Nephron (organoid): Measurements from ENCODE around the gene MAN2A2.

Experiments
- H3K27ac Mint-ChIP-seq, 3 experiments: 2 replicates each; pipeline ENCODE4 v1.8.0; 2020; ENCODE audit warnings: mixed read lengths in 3 of 3, mild to moderate bottlenecking in 2 of 3, moderate library complexity in 1 of 3
- H3K27me3 Mint-ChIP-seq: 2 replicates; pipeline ENCODE4 v1.8.0; 2021; ENCODE audit warnings: low read depth, mild to moderate bottlenecking, moderate library complexity, mixed read lengths
- H3K36me3 Mint-ChIP-seq: 2 replicates; pipeline ENCODE4 v1.8.0; 2020; ENCODE audit warnings: low read depth, mixed read lengths
- H3K4me1 Mint-ChIP-seq: 2 replicates; pipeline ENCODE4 v1.8.0; 2020; ENCODE audit warnings: mixed read lengths
- H3K4me3 Mint-ChIP-seq, 3 experiments: 2 replicates each; pipeline ENCODE4 v1.8.0; 2020; ENCODE audit warnings: mild to moderate bottlenecking in 3 of 3, mixed read lengths in 3 of 3, moderate library complexity in 2 of 3
- H3K9me3 Mint-ChIP-seq: 2 replicates; pipeline ENCODE4 v1.8.0; 2020; ENCODE audit warnings: mixed read lengths
- TF ChIP-seq, protein P1 (sequence below), 3 experiments: fragments of 200-600 bp; sonication (generic); IDR thresholded peaks; one replicate each; pipeline ENCODE4 v1.5.0; 2021; ENCODE audit warnings: antibody characterized with exemption in 3 of 3; ENCODE audit not compliant: unreplicated experiment in 3 of 3

The MAN2A2 gene

DNA sequence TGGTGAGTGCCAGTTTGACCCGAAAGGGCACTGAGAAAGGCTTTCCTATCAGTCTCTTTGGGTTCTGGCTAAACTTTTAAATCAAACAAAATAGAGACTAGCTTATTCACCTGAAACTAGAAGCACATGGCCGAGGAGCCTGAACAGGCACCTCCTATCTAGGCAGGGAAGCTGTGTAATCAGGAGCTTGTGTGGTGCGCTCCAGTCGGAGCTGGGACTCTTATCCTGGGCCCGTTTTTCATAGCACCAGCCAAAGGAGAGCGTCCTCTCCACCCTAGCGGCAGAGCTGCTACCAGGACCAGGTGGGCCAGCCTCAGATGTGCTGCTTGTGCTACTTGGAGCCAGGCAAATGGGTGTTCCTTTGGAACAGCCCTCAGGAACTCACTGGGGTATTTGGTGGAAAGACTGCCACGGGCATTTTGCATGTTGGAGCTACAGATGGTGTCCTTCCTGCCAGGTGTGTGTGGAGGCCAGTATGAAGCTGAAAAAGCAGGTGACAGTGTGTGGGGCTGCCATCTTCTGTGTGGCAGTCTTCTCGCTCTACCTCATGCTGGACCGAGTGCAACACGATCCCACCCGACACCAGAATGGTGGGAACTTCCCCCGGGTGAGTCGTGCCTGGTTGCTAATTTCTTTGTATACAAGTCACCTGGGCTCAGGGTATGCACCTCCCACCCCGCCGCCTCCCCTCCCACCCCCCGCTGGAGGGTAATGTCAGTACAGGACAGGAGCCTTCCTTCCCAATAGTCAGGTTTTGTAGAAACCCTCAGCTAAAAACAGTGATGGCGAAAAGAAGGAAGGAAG is 833 bp downstream of the MAN2A2 start:
- H3K9me3 Mint-ChIP-seq: no peaks in the 10 kb centered on the region

DNA sequence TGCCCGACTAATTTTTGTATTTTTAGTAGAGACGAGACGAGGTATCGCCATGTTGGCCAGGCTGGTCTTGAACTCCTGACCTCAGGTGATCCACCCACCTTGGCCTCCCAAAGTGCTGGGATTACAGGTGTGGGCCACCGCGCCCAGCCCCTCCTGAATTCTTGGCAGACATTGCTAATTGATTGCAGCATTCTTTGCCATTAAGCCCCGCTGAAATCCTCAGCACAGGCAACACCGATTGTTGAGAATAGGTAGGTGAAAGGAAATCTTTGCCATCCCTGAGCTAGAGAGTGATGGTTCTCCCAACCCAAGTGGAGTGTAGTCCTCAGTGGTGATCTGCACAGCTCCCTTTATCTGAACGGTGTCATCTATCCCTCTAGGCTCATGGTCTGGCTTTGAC is 1.6 kb downstream of the MAN2A2 start:
- H3K27me3 Mint-ChIP-seq: no peaks in the 10 kb centered on the region
- peak overlapping the region; percentile 23 to 60 (median 40) for H3K4me3 Mint-ChIP-seq
- peaks cover 13% of the 10 kb centered on the region for H3K4me1 Mint-ChIP-seq
- TF ChIP-seq, protein P1, sequence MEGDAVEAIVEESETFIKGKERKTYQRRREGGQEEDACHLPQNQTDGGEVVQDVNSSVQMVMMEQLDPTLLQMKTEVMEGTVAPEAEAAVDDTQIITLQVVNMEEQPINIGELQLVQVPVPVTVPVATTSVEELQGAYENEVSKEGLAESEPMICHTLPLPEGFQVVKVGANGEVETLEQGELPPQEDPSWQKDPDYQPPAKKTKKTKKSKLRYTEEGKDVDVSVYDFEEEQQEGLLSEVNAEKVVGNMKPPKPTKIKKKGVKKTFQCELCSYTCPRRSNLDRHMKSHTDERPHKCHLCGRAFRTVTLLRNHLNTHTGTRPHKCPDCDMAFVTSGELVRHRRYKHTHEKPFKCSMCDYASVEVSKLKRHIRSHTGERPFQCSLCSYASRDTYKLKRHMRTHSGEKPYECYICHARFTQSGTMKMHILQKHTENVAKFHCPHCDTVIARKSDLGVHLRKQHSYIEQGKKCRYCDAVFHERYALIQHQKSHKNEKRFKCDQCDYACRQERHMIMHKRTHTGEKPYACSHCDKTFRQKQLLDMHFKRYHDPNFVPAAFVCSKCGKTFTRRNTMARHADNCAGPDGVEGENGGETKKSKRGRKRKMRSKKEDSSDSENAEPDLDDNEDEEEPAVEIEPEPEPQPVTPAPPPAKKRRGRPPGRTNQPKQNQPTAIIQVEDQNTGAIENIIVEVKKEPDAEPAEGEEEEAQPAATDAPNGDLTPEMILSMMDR (IDR thresholded peaks at IDR 0.05; ENCODE audit: unreplicated experiment in 3 of 3): no peak
- H3K36me3 Mint-ChIP-seq: peaks cover 28% of the 10 kb centered on the region
- no peaks in the 10 kb centered on the region for H3K9me3 Mint-ChIP-seq
- no peak overlapping the region for H3K27ac Mint-ChIP-seq

More for the DNA sequence above, 833 bp downstream of the MAN2A2 start:
- H3K36me3 Mint-ChIP-seq: peaks cover 27% of the 10 kb centered on the region
- TF ChIP-seq, protein P1 (IDR thresholded peaks at IDR 0.05; ENCODE audit: unreplicated experiment in 3 of 3): no peak
- H3K4me1 Mint-ChIP-seq: peaks cover 13% of the 10 kb centered on the region
- H3K4me3 Mint-ChIP-seq: peak overlapping the region; percentile 85 to 87 (median 87)
- no peaks in the 10 kb centered on the region for H3K27me3 Mint-ChIP-seq
- peak overlapping the region; percentile 40 to 79 (median 71) for H3K27ac Mint-ChIP-seq

DNA sequence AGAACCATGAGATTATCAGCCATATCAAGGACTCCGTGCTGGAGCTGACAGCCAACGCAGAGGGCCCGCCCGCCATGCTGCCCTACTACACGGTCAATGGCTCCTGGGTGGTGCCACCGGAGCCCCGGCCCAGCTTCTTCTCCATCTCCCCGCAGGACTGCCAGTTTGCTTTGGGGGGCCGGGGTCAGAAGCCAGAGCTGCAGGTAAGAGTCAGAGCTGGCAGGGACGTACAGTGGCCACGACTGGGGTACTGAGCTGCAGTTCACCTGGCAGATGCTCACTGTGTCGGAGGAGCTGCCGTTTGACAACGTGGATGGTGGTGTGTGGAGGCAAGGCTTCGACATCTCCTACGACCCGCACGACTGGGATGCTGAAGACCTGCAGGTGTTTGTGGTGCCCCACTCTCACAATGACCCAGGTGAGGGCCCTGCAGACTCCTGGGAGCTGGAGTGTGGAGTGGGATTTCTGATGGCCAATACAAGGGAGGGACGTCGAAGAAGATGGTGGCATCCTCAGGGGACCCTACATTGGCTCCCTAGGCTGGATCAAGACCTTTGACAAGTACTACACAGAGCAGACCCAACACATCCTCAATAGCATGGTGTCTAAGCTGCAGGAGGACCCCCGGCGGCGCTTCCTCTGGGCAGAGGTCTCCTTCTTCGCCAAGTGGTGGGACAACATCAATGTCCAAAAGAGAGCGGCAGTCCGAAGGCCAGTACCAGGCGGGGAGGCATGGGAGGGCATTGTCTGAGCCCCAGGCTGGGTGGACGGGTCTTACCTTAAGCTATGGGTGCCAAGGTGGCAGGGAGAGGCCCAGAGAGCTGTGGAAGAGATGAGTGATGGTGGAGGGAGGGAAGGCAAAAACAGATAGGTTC is 2.4 kb downstream of the MAN2A2 start:
- Mint-ChIP-seq H3K36me3 (peaks cover 28% of the 10 kb centered on the region), H3K27me3 (no peaks in the 10 kb centered on the region), H3K4me3 (peak overlapping the region; percentile 54 to 60 (median 55)), H3K27ac (no peak overlapping the region), H3K9me3 (no peaks in the 10 kb centered on the region), H3K4me1 (peaks cover 13% of the 10 kb centered on the region)
- TF ChIP-seq, protein P1 (IDR thresholded peaks at IDR 0.05; ENCODE audit: unreplicated experiment in 3 of 3): no peak

DNA sequence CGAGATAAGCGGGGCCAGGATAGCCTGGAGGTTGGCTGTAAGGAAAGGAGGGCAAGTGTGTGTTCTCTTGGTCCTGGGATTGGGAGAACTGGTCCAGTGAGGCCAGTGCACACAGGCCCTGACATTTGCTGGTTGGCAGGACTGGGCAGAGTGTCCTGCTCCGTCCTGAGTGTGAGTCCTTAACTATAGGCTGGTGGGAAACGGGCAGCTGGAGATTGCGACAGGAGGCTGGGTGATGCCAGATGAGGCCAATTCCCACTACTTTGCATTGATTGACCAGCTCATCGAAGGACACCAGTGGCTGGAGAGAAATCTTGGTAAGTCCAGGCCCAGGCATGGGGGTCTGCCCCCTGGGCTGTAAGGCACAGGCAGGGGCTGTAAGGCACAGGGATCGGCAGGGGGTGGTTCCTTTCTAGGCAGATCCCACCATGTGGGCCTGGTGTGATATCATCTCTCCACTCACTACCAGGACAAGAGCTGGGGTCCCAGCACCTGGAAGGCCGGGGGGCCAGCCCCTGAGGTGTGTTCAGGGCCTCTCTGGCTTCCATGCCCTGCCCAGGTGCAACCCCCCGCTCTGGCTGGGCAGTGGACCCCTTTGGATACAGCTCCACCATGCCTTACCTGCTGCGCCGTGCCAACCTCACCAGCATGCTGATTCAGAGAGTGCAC is 3.2 kb downstream of the MAN2A2 start:
- H3K4me3 Mint-ChIP-seq: peak overlapping the region in 1 of 3 experiments; percentile 54
- TF ChIP-seq, protein P1 (IDR thresholded peaks at IDR 0.05; ENCODE audit: unreplicated experiment in 3 of 3): no peak
- no peak overlapping the region for H3K27ac Mint-ChIP-seq
- H3K9me3 Mint-ChIP-seq: no peaks in the 10 kb centered on the region
- peaks cover 9% of the 10 kb centered on the region for H3K4me1 Mint-ChIP-seq
- peaks cover 28% of the 10 kb centered on the region for H3K36me3 Mint-ChIP-seq
- no peaks in the 10 kb centered on the region for H3K27me3 Mint-ChIP-seq

DNA sequence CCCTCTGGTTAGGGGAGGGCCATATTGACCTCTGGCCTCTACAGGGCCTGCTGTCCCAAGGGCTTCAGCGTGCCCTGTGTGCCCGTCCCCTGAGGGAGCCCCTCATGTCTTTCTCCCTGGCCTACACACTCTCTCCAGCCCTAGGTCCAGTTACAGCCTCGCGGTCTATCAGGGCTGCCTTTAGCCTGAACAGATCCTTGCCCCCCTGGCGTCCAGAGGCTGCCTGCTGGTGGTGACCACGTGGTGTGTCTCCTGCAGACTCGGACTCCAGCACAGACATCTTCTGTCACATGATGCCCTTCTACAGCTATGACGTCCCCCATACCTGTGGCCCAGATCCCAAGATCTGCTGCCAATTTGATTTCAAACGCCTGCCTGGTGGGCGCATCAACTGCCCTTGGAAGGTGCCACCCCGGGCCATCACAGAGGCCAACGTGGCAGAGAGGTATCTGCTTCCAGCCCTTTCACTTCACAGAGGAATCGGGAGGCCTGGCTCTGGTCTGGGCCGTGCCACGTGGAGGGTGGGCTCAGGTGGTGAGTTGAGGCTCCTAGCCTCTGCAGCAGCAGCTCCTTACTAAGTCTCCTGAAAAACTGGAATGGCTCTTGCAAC is 4.1 kb downstream of the MAN2A2 start:
- Mint-ChIP-seq H3K36me3 (peaks cover 32% of the 10 kb centered on the region), H3K27me3 (no peaks in the 10 kb centered on the region), H3K27ac (no peak overlapping the region), H3K4me3 (no peak overlapping the region), H3K4me1 (peaks cover 1% of the 10 kb centered on the region), H3K9me3 (no peaks in the 10 kb centered on the region)
- TF ChIP-seq, protein P1 (IDR thresholded peaks at IDR 0.05; ENCODE audit: unreplicated experiment in 3 of 3): no peak
